Cerebellar cortex (tissue), 1 donor: ENCODE data around the gene CUL4A.
"Not testable (repeated sequence)": the region's sequence is repeated elsewhere in the genome, so short reads cannot be mapped to it uniquely, and the experiment has no call there.

Experiments
- DNase-seq: peaks from one replicate; pipeline ENCODE4 v3.0.0-alpha.2; 2015; ENCODE audit warnings: low spot score

Gene CUL4A

GRCh38 chr13:113292021-113292862, 82.8 kb downstream of the CUL4A start:
- no peak for DNase-seq

- DNase-seq = no peak
Measured at GRCh38 chr13:113293686-113294085, 84.3 kb downstream of the CUL4A start.

- no peak for DNase-seq
Measured at GRCh38 chr13:113295776-113296175, 86.4 kb downstream of the CUL4A start.

- peak; percentile 92 for DNase-seq
Measured at GRCh38 chr13:113296823-113297369, 87.5 kb downstream of the CUL4A start, which contains the start of gene LAMP1. LAMP1 (plus strand) TSS chr13:113297239; CDS start chr13:113297435, 196 bp downstream.

GRCh38 chr13:113297370-113298042, 88.1 kb downstream of the CUL4A start:
- no peak for DNase-seq

GRCh38 chr13:113298043-113298945, 88.9 kb downstream of the CUL4A start:
- DNase-seq = no peak

- no peak for DNase-seq
Measured at GRCh38 chr13:113299951-113300350, 90.5 kb downstream of the CUL4A start.

- no peak for DNase-seq
Measured at GRCh38 chr13:113302986-113303385, 93.6 kb downstream of the CUL4A start.

- DNase-seq = no peak
Measured at GRCh38 chr13:113304121-113304520, 94.7 kb downstream of the CUL4A start.

GRCh38 chr13:113305208-113305607, 95.8 kb downstream of the CUL4A start:
- DNase-seq = no peak

- no peak for DNase-seq
Measured at GRCh38 chr13:113307491-113307890, 98.1 kb downstream of the CUL4A start.

GRCh38 chr13:113309473-113309872, 100.1 kb downstream of the CUL4A start:
- DNase-seq = no peak

GRCh38 chr13:113314112-113314511, 104.7 kb downstream of the CUL4A start:
- DNase-seq = not testable (repeated sequence)

GRCh38 chr13:113314895-113315470, 105.6 kb downstream of the CUL4A start:
- DNase-seq = not testable (repeated sequence)

GRCh38 chr13:113315992-113316391, 106.6 kb downstream of the CUL4A start:
- no peak for DNase-seq
